PC-3 (cell line): ENCODE data around the gene PPP1R14C.

Experiments
- CTCF ChIP-seq: fragments of 300-600 bp; sonication (generic); conservative IDR thresholded peaks from 2 replicates; pipeline ENCODE4 v1.5.1; 2017; ENCODE audit warnings: antibody characterized with exemption, low read depth, mild to moderate bottlenecking, low read length
- EZH2 ChIP-seq: fragments of 300-600 bp; sonication (generic); IDR thresholded peaks from one replicate; pipeline ENCODE4 v1.6.1; 2017; ENCODE audit warnings: antibody characterized with exemption, mild to moderate bottlenecking, low read length; ENCODE audit not compliant: unreplicated experiment

- TF ChIP-seq EZH2 (no peak), CTCF (no peak)
Observed at GRCh38 chr6:150245148-150245935, 102.5 kb downstream of the PPP1R14C start.
